ENCODE results near the gene SPPL2A.
"Not testable (repeated sequence)": the region's sequence is repeated elsewhere in the genome, so short reads cannot be mapped to it uniquely, and the experiment has no call there.

SPPL2A gene

GRCh38 chr15:50764461-50765194 lies 878 bp downstream of the SPPL2A start:
- peak; percentile 50 for DNase-seq

DNA sequence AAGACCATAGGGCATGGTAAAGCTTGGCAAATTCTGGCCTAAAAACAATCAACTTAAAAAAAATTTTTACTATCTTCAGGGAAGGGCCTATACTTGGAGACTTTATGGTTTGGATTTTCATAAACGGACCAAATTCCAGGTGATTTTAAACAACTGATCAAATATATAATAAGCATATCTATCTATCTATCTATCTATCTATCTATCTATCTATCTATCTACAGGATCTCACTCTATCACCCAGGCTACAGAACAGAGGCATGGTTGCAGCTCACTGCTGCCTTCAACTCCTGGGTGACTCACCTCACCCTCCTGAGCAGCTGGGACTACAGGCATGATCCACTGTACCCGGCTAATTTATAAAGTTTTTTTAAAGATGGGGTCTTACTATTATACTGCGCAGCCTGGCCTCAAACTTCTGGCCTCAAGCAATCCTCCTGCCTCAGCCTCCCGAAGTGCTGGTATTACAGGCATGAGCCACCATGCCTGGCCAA lies 6.7 kb downstream of the SPPL2A start:
- DNase-seq, result no peak

DNA sequence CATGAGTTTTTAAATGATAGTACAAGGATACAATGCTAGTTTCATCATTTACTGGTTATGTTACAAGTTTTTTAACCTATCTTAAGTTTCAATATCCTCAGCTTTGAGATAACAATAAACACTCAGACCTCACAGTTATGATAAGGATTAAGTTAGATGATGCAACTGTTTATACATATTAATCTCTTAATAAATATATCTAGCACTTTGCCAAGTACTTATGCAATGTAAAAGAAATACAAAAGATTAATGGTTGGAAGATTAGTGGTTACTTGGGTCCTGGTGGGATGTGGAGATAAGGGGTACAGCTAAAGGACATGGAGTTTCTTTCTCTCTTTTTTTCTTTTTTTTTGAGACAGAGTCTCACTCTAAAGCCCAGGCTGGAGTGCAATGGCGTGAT lies 12.0 kb downstream of the SPPL2A start:
- DNase-seq, result no peak

DNA sequence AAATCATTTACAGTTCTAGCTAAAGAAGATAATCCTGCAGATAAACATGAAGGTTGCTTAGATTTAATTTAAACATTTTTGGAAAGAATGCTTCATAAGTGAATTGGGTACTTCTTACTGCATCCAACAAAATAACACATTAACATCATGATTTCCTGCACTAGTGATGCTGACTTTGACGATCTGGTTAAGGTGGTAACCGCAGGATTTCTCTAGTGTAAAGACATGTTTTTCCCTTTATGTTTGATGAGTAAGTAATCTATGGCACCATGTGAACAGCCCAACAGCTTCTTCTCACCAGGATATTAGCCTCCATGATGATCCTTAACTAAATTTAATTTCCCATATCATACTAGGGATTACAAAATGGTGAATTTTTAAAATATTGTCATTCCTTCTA lies 14.1 kb downstream of the SPPL2A start:
- no peak for DNase-seq

DNA sequence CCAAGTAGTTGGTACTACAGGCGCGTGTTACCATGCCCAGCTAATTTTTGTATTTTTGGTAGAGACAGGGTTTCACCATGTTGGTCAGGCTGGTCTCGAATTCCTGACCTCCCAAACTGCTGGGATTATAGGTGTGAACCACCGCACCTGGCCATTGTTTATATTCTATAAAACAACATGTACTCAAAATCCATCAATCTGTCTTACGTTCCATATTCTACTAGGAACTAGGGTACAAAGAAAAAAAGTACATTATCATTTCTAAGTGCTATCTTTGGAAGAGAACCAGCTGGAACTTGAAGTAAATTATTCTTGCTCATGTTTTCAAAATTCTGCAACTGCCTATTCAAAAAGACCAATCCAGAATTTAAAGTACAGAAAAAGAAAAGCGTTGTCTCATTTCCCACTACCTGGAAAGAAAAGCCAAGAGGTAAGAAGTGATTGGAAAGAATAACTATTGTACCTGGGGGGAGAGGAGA lies 15.2 kb downstream of the SPPL2A start:
- no peak for DNase-seq

- no peak for DNase-seq
These were observed 18.0 kb downstream of the SPPL2A start for GRCh38 chr15:50747523-50747922.

DNA sequence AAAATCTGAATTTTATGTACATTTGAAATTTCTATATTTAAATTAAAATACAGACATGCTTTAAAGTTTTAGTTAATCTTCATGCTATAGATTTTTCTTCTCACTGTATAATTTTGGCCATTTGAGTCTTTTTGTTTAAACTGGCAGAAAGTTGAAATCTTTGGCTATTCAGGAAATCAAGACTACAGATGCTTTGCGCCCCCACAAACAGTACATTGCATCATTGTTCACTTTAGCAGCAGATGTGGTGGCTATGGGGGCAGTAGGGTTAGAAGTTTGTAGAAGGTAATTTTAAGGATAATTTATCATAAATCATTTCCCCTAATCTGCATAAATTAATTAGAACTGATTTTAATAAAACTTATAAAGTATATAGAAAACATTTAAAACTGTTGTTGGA lies 20.9 kb downstream of the SPPL2A start:
- DNase-seq, result no peak

DNA sequence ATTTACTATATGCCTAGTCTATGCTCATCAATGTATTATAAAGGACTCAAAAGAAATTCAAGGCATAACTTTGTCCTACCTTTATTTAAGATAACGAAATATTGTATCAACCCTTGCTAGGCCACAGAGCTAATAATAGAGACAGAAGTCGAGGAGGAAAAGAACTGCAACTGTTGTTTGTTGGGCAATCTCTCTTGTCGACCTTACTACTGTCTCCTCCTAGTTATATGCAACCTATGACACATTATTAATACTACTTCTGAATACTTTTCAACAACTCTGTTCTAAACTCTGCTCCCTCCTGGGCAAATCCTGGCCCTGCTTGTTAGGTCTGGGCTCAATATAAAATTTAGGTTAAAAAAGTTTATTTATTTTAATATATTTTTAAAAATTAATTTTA lies 24.6 kb downstream of the SPPL2A start:
- DNase-seq, result no peak

GRCh38 chr15:50736823-50737222 lies 28.7 kb downstream of the SPPL2A start:
- DNase-seq, result no peak

DNA sequence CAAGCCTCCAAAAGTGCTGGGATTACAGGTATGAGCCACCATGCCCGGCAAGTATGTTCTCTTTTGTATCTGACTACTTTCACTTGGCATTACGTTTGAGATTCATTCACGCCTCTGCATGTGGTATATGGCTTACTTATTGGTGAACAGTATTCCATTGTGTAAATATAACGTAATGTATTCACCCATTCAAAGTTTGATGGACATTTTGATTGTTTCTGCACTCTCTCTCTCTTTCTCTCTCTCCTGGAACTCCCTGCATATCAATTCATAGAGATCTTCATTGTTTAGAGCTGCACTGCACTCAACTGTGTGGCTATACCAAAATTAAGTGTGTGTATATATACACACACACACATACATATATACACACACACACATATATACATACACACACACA lies 30.4 kb downstream of the SPPL2A start:
- DNase-seq, result no peak

- no peak for DNase-seq
These were observed 39.2 kb downstream of the SPPL2A start for GRCh38 chr15:50726315-50726714.

DNA sequence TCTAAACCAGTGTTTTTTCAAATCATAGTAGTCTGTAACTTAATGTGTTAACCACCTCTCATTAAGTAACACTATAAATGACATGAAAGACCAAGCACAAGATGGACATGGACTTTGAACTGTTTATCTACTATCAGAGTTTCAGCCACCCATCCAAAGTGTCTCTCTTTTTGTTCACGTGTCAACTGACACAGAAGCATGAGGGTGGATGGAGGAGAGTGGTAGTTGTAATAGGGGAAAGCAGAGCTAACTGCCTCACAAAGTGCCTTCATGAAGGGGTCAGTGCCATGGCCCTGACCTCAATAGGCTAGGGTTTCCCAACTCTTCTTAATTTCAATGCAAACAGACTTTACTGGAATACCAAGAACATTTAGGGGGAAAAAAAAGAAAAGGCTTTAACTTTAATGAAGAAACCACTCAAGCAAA lies 46.8 kb downstream of the SPPL2A start:
- no peak for DNase-seq

GRCh38 chr15:50712018-50712417 lies 53.5 kb downstream of the SPPL2A start:
- no peak for DNase-seq

- no peak for DNase-seq
These were observed 54.9 kb downstream of the SPPL2A start for GRCh38 chr15:50710585-50710984.

GRCh38 chr15:50707878-50708427 lies 57.6 kb downstream of the SPPL2A start:
- no peak for DNase-seq

- no peak for DNase-seq
These were observed 62.7 kb downstream of the SPPL2A start for GRCh38 chr15:50702762-50703334.

- DNase-seq, result no peak
These were observed 67.4 kb downstream of the SPPL2A start for GRCh38 chr15:50698101-50698500.

- DNase-seq, result no peak
These were observed 68.3 kb downstream of the SPPL2A start for GRCh38 chr15:50697109-50697797.

GRCh38 chr15:50694634-50695165 lies 70.8 kb downstream of the SPPL2A start:
- DNase-seq, result not testable (repeated sequence)

- no peak for DNase-seq
These were observed 78.1 kb downstream of the SPPL2A start for GRCh38 chr15:50687302-50687902.

DNA sequence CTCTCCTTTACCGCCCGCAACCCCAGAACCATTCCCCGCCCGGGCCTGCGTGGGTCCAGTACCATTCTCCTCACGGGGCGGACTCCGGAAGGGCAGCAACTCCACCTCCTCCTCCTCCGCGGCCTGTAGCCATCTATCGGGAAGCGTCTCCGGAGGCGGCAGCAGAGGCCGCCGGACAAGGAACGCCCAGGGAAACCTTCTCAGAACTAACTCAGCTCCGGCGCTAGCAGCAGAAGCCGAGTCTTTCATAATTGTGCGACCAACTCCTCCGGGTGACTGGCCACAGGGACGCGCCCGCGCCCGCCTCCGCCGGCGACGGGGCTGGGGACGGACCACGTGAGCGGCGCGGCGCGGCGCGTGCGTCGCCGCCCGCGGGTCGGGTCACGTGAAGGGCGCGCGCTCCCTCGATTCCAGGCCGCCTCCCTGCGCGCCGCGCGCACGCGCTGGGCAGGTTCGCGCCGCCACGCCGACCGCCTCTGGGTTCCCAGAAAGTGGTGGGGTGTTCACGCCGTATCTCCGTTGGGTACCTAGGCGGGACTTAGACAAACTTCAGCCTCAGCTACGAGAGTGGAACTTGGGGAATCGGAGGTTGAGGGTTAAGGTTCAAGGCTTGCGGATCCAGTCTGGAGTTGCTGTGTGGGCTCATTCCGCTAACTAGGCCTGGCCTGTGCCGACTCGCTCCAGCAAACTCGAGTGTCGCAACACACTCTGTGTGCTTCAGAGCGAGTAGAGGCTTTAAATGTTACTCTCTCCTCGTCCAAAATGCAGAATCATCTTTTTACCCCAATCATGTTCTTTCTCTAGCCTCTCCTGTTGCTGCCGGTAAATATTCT lies 78.8 kb downstream of the SPPL2A start, which contains the start of gene TRPM7:
Gene TRPM7 (minus strand): TSS at position 329 of the 833 bp plus-strand sequence. CDS start 264 bp downstream, at position 65.
- peak; percentile 94 for DNase-seq

- no peak for DNase-seq
These were observed 79.5 kb downstream of the SPPL2A start for GRCh38 chr15:50685976-50686468.

Data from activated CD8-positive, alpha-beta memory T cell treated with anti-CD3 and anti-CD28 coated beads for 24 hours (primary cell).